HepG2 (cell line): ENCODE results near the gene SRRM3. TPM values are rescaled to one million over a fixed set of nuclear protein-coding genes. Genes with fewer than 3 reads are reported as not detected.

Source experiments
- CTCF ChIP-seq: sonication (generic); formaldehyde crosslinking; IDR thresholded peaks from 2 replicates; pipeline ENCODE4 v1.5.0; 2020; ENCODE audit warnings: mild to moderate bottlenecking, missing genetic modification reagents, moderate library complexity
- FOXA1 ChIP-seq, 2 experiments: fragments of 450-650 bp in 1 of 2; sonication (generic) in 1 of 2; formaldehyde crosslinking in 1 of 2; IDR thresholded peaks; 2 replicates each; pipeline versions ENCODE4 v1.4.0 to v1.6.1; 2016 to 2020; ENCODE audit warnings: missing genetic modification reagents in 1 of 2
- FOXC1 ChIP-seq: sonication (generic); formaldehyde crosslinking; IDR thresholded peaks from 2 replicates; pipeline ENCODE4 v1.8.0; 2022; ENCODE audit warnings: mild to moderate bottlenecking, missing genetic modification reagents, borderline replicate concordance
- KLF16 ChIP-seq, 2 experiments: sonication (generic) in 1 of 2; formaldehyde crosslinking in 1 of 2; IDR thresholded peaks; 2 replicates each; pipeline versions ENCODE4 v1.6.1 to v1.8.0; 2016 to 2023; ENCODE audit warnings: missing genetic modification reagents in 2 of 2, missing compliant biosample characterization in 1 of 2
- MED1 ChIP-seq: sonication (generic); formaldehyde crosslinking; IDR thresholded peaks from 2 replicates; pipeline ENCODE4 v1.4.0; 2020; ENCODE audit warnings: missing genetic modification reagents
- NFRKB ChIP-seq: fragments of 450-650 bp; IDR thresholded peaks from 2 replicates; pipeline ENCODE4 v1.6.1; 2017
- RELA ChIP-seq: sonication (generic); formaldehyde crosslinking; IDR thresholded peaks from 2 replicates; pipeline ENCODE4 v1.4.0; 2020; ENCODE audit warnings: missing genetic modification reagents
- RFX5 ChIP-seq: IDR thresholded peaks from 2 replicates; pipeline ENCODE4 v1.6.1; 2011; ENCODE audit warnings: low read depth, low read length, improper control_type of control experiment
- ZBTB8A ChIP-seq: sonication (generic); formaldehyde crosslinking; IDR thresholded peaks from 2 replicates; pipeline ENCODE4 v1.4.0; 2020; ENCODE audit warnings: mild to moderate bottlenecking, low read depth, missing genetic modification reagents, borderline replicate concordance
- ZC3H13 ChIP-seq: sonication (generic); formaldehyde crosslinking; IDR thresholded peaks from 2 replicates; pipeline ENCODE4 v1.8.1; 2023; ENCODE audit warnings: mild to moderate bottlenecking, missing genetic modification reagents, moderate library complexity
- ZNF251 ChIP-seq: sonication (generic); formaldehyde crosslinking; IDR thresholded peaks from 2 replicates; pipeline ENCODE4 v1.9.0; 2021; ENCODE audit warnings: mild to moderate bottlenecking, missing genetic modification reagents
- ZNF30 ChIP-seq: sonication (generic); formaldehyde crosslinking; IDR thresholded peaks from 2 replicates; pipeline ENCODE4 v1.5.0; 2020; ENCODE audit warnings: mild to moderate bottlenecking, missing genetic modification reagents
- ZNF367 ChIP-seq: sonication (generic); formaldehyde crosslinking; IDR thresholded peaks from 2 replicates; pipeline ENCODE4 v1.4.0; 2020; ENCODE audit warnings: missing genetic modification reagents, borderline replicate concordance
- ZNF615 ChIP-seq: sonication (generic); formaldehyde crosslinking; IDR thresholded peaks from 2 replicates; pipeline ENCODE4 v1.5.0; 2020; ENCODE audit warnings: mild to moderate bottlenecking, missing genetic modification reagents, borderline replicate concordance
- ZNF776 ChIP-seq: sonication (generic); formaldehyde crosslinking; IDR thresholded peaks from 2 replicates; pipeline ENCODE4 v1.4.0; 2020; ENCODE audit warnings: mild to moderate bottlenecking, missing genetic modification reagents
- ZNF777 ChIP-seq: sonication (generic); formaldehyde crosslinking; IDR thresholded peaks from 2 replicates; pipeline ENCODE4 v1.4.0; 2020; ENCODE audit warnings: missing genetic modification reagents
- polyA plus RNA-seq, 8 experiments: library from polyadenylated mRNA; depleted of rRNA in 3 of 8; stranded (reverse) in 7 of 8; unstranded in 1 of 8; fragments of >200 nt; fragmentation: Illumina TruSeq in 4 of 8; extraction: Trizol in 4 of 8; gene quantifications; 2 replicates each; pipeline versions ENCODE4 v1.2.1 to v1.2.3, GENCODE V29; 2011 to 2016; ENCODE audit warnings: low read depth in 4 of 8, missing spikeins in 1 of 8, mixed read lengths in 1 of 8; ENCODE audit not compliant: insufficient read depth in 1 of 8
- total RNA-seq, 5 experiments: library from RNA; depleted of rRNA; stranded (reverse); fragments of >200 nt; fragmentation: Illumina TruSeq; extraction: Trizol; gene quantifications; 2 replicates each; pipeline ENCODE4 v1.2.3, GENCODE V29; 2016; ENCODE audit warnings: low read depth in 1 of 5
- TF ChIP-seq, protein P1 (sequence below): fragments of 450-650 bp; IDR thresholded peaks from 2 replicates; pipeline ENCODE4 v1.6.1; 2017
- TF ChIP-seq, protein P2 (sequence below), 2 experiments: fragments of 450-650 bp in 1 of 2; sonication (generic) in 1 of 2; formaldehyde crosslinking in 1 of 2; IDR thresholded peaks; 2 replicates each; pipeline versions ENCODE4 v1.6.1 to v1.8.0; 2016 to 2022; ENCODE audit warnings: antibody characterized with exemption in 1 of 2, mild to moderate bottlenecking in 1 of 2, missing genetic modification reagents in 1 of 2

The SRRM3 gene
- total and polyA plus RNA-seq, 2 of the 13 experiments (the other 11 are each of a cell fraction or from before 2014, with no cell fraction given), result 0.13 to 0.54 TPM

DNA sequence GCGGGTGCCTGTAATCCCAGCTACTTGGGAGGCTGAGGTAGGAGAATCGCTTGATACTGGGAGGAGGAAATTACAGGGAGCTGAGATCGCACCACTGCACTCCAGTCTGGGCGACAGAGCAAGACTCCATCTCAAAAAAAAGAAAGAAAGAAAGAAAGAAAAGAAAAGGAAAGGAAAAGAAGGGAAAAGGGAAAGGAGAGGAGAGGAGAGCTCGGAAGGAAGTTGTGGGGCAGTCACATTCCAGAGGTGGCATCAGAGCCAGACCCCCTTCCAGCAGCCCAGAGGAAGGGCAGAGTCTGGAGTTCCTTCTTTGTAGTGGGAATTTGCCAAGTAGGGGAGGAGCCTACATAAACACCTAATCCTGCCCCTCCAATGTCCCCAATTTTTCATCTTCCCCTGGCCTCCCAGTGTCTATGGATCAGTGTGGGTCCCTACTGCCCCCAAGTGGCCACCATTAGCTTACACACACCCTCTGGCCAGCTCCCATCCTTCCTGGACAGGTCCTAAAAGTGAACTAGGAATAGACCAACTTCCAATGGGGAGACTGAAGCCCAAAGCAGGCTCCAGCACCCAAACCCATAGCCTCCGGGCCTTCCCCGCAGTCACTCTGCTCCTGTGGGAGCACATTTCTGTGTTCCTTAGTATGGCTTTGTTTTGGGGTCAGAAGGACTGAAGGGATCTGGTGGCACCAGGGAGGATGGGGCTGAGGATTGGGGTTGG, 61.1 kb downstream of the SRRM3 start (continued):
- TF ChIP-seq, protein P1, sequence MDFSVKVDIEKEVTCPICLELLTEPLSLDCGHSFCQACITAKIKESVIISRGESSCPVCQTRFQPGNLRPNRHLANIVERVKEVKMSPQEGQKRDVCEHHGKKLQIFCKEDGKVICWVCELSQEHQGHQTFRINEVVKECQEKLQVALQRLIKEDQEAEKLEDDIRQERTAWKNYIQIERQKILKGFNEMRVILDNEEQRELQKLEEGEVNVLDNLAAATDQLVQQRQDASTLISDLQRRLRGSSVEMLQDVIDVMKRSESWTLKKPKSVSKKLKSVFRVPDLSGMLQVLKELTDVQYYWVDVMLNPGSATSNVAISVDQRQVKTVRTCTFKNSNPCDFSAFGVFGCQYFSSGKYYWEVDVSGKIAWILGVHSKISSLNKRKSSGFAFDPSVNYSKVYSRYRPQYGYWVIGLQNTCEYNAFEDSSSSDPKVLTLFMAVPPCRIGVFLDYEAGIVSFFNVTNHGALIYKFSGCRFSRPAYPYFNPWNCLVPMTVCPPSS, result no peak
- TF ChIP-seq RELA (CRISPR knock-in tag), result no peak
- no peak for TF ChIP-seq ZNF777 (CRISPR knock-in tag)
- TF ChIP-seq ZBTB8A (CRISPR knock-in tag), result no peak
- TF ChIP-seq ZNF251, result no peak
- TF ChIP-seq, protein P2, sequence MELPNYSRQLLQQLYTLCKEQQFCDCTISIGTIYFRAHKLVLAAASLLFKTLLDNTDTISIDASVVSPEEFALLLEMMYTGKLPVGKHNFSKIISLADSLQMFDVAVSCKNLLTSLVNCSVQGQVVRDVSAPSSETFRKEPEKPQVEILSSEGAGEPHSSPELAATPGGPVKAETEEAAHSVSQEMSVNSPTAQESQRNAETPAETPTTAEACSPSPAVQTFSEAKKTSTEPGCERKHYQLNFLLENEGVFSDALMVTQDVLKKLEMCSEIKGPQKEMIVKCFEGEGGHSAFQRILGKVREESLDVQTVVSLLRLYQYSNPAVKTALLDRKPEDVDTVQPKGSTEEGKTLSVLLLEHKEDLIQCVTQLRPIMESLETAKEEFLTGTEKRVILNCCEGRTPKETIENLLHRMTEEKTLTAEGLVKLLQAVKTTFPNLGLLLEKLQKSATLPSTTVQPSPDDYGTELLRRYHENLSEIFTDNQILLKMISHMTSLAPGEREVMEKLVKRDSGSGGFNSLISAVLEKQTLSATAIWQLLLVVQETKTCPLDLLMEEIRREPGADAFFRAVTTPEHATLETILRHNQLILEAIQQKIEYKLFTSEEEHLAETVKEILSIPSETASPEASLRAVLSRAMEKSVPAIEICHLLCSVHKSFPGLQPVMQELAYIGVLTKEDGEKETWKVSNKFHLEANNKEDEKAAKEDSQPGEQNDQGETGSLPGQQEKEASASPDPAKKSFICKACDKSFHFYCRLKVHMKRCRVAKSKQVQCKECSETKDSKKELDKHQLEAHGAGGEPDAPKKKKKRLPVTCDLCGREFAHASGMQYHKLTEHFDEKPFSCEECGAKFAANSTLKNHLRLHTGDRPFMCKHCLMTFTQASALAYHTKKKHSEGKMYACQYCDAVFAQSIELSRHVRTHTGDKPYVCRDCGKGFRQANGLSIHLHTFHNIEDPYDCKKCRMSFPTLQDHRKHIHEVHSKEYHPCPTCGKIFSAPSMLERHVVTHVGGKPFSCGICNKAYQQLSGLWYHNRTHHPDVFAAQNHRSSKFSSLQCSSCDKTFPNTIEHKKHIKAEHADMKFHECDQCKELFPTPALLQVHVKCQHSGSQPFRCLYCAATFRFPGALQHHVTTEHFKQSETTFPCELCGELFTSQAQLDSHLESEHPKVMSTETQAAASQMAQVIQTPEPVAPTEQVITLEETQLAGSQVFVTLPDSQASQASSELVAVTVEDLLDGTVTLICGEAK (IDR thresholded peaks at IDR 0.05), result no peak
- TF ChIP-seq, protein P2 (CRISPR knock-in tag; IDR thresholded peaks at IDR 0.05), result no peak
- TF ChIP-seq ZNF30 (CRISPR knock-in tag), result no peak
- TF ChIP-seq ZNF615 (CRISPR knock-in tag), result no peak
- no peak for TF ChIP-seq ZC3H13
- TF ChIP-seq FOXC1, result no peak
- no peak for TF ChIP-seq NFRKB
- TF ChIP-seq ZNF776 (CRISPR knock-in tag), result no peak
- no peak for TF ChIP-seq ZNF367 (CRISPR knock-in tag)
- TF ChIP-seq CTCF (CRISPR knock-in tag), result peak; percentile 94
- TF ChIP-seq FOXA1 (IDR thresholded peaks at IDR 0.05), result no peak
- TF ChIP-seq FOXA1 (CRISPR knock-in tag; IDR thresholded peaks at IDR 0.05), result no peak
- 0 out of 4 replicates have a peak, but pooled peaks of 1 of the 2 experiments have one; percentile 32 for TF ChIP-seq KLF16 (CRISPR knock-in tag; IDR thresholded peaks at IDR 0.05)
- TF ChIP-seq MED1 (CRISPR knock-in tag), result no peak
- no peak for TF ChIP-seq RFX5
